Pancreas (tissue), 10 donors: ENCODE data around the gene CDH10. TPM values are rescaled to one million over a fixed set of nuclear protein-coding genes. Genes with fewer than 3 reads are reported as not detected.

Source experiments
- ATAC-seq, 4 donors: fragments of 200-7000 bp; cut with Tn5 transposase; one replicate each; pipeline versions ENCODE4 v1.8.0 to v1.9.1; 2020; ENCODE audit warnings: mild to moderate bottlenecking in 4 of 4, moderate library complexity in 4 of 4
- DNase-seq, 6 donors: peaks; one replicate each; pipeline ENCODE4 v3.0.0-alpha.2; 2020
- FAIRE-seq: peaks from 2 replicates; lab custom pipeline; 2012; peaks lifted over from hg19 to GRCh38; lab: Jason Lieb, UNC
- H3K27ac ChIP-seq, 4 donors: fragments of 200-600 bp; sonication (generic); 1 replicate in 3 of 4; 2 replicates in 1 of 4; pipeline versions ENCODE4 v1.5.0 to v1.8.0; 2020
- H3K27me3 ChIP-seq, 4 donors: fragments of 200-600 bp; one replicate each; pipeline ENCODE4 v1.8.0; 2021
- H3K36me3 ChIP-seq, 3 donors: fragments of 200-600 bp; sonication (generic) in 1 of 3; one replicate each; pipeline versions ENCODE4 v1.5.0 to v1.8.0; 2020 to 2021
- H3K4me1 ChIP-seq, 3 donors: fragments of 200-600 bp; one replicate each; pipeline ENCODE4 v1.8.0; 2021
- H3K4me3 ChIP-seq, 4 donors: fragments of 200-600 bp; sonication (generic) in 2 of 4; one replicate each; pipeline versions ENCODE4 v1.5.0 to v1.8.0; 2020 to 2021
- H3K9me3 ChIP-seq, 4 donors: fragments of 200-600 bp; one replicate each; pipeline ENCODE4 v1.8.0; 2021
- WGBS, 2 donors: extraction: QIAGEN DNeasy Blood & Tissue Kit; methylation state at CpG; one replicate each; pipeline ENCODE4 v1.1.7; 2013; 5-methylcytosine and 5-hydroxymethylcytosine counted together
- intact Hi-C, 3 donors: fragments of 100-400 bp; cut with DNase I; formaldehyde crosslinking; loops; one replicate each; pipeline versions ENCODE4 v1.11.1 to v1.14.2; 2022
- polyA plus RNA-seq, 2 donors: library from polyadenylated mRNA; stranded (reverse); fragments of 200-250 nt; gene quantifications; one replicate each; pipeline ENCODE4 v1.2.3, GENCODE V29; 2013
- total RNA-seq, 6 donors: library from RNA; stranded (reverse); fragmentation: NEBNext Ultra II Directional in 4 of 6; extraction: Animal tissue kit (Norgen Biotek cat#: 25700) in 4 of 6; gene quantifications; one replicate each; pipeline versions ENCODE4 v1.2.1 to v1.2.4, GENCODE V29; 2021 to 2023
- TF ChIP-seq, protein P1 (sequence below), 4 donors: fragments of 200-600 bp; sonication (generic) in 3 of 4; IDR thresholded peaks; one replicate each; pipeline versions ENCODE4 v1.5.0 to v1.8.0; 2021; ENCODE audit warnings: antibody characterized with exemption in 4 of 4
- donor health status: healthy with polysubstance abuse.
- donor health status: DM: no; HTN: no; CAD: no; lungs with moderate emphysema.
- donor health status: DM: no; HTN: no; CAD: no.
- donor health status: control.
- donor health status: control.
- donor health status: Bipolar disorder and iron deficiency.
- donor health status: DM: yes; HTN: yes; CAD: no.
- donor health status: DM: no; HTN: no; CAD: no.
- donor health status: DM: no; HTN: no; CAD: no.
- donor health status: DM: yes; HTN: yes; CAD: no.

CDH10 gene
- total and polyA plus RNA-seq, 8 donors = 0.14 to 2.9 (median 0.44) TPM

DNA sequence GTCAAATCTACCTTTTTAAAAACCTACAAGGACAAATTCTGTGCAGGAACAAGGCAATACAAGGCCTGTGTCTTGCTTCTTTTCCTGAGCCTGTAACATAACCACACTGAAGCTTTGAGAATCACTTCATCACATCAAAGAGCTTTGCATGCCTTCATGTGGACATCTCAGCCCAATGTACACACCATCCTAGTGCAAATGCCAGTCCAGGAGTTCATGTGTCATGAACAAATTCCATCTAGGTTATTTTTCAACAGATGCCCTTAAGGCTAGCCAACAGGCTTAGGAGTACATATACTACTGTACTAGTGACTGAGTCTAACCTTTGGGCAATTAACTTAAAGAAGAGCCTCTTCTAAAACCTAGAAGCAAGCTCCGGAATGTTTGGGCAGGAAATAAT lies 106.4 kb downstream of the CDH10 start:
- Histone ChIP-seq H3K27me3 (no peaks in the 10 kb centered on the region), H3K4me1 (no peaks in the 10 kb centered on the region), H3K36me3 (no peaks in the 10 kb centered on the region), H3K9me3 (no peaks in the 10 kb centered on the region), H3K4me3 (no peak overlapping the region), H3K27ac (no peak overlapping the region)
- no peak for DNase-seq
- 43 to 69% methylated on average over 1 of the region's 1 CpG for WGBS, 2 donors
- intact Hi-C loops = no loop called here
- FAIRE-seq = no peak
- TF ChIP-seq, protein P1, sequence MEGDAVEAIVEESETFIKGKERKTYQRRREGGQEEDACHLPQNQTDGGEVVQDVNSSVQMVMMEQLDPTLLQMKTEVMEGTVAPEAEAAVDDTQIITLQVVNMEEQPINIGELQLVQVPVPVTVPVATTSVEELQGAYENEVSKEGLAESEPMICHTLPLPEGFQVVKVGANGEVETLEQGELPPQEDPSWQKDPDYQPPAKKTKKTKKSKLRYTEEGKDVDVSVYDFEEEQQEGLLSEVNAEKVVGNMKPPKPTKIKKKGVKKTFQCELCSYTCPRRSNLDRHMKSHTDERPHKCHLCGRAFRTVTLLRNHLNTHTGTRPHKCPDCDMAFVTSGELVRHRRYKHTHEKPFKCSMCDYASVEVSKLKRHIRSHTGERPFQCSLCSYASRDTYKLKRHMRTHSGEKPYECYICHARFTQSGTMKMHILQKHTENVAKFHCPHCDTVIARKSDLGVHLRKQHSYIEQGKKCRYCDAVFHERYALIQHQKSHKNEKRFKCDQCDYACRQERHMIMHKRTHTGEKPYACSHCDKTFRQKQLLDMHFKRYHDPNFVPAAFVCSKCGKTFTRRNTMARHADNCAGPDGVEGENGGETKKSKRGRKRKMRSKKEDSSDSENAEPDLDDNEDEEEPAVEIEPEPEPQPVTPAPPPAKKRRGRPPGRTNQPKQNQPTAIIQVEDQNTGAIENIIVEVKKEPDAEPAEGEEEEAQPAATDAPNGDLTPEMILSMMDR (IDR thresholded peaks at IDR 0.05) = no peak
- ATAC-seq = no peak

DNA sequence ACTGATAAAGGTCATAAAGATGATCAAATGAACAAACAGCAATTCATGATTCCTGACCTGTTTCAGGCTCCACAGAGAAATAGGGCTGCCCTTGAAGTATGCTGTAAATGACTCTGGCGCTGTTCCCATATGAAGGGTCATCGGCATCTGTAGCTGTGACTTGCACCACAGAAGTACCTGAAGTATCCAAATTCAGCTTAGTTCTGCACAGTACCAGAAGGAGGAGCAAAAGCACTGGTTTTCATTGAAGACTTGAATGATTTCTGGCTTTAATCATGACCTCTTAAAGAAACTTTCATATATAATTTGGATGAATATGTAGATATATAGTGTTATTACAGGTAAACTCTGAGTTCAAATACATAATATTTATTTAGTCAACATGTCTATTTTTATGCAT lies 109.1 kb downstream of the CDH10 start:
- no peak overlapping the region for H3K27ac ChIP-seq
- TF ChIP-seq, protein P1 (IDR thresholded peaks at IDR 0.05) = no peak
- intact Hi-C loops = no loop called here
- DNase-seq (no peak), FAIRE-seq (no peak), ATAC-seq (no peak)
- no peaks in the 10 kb centered on the region for H3K36me3 ChIP-seq
- no peaks in the 10 kb centered on the region for H3K4me1 ChIP-seq
- no peaks in the 10 kb centered on the region for H3K9me3 ChIP-seq
- no peaks in the 10 kb centered on the region for H3K27me3 ChIP-seq
- H3K4me3 ChIP-seq = no peak overlapping the region
- WGBS, 2 donors = 50% methylated on average over 2 of the region's 2 CpGs

DNA sequence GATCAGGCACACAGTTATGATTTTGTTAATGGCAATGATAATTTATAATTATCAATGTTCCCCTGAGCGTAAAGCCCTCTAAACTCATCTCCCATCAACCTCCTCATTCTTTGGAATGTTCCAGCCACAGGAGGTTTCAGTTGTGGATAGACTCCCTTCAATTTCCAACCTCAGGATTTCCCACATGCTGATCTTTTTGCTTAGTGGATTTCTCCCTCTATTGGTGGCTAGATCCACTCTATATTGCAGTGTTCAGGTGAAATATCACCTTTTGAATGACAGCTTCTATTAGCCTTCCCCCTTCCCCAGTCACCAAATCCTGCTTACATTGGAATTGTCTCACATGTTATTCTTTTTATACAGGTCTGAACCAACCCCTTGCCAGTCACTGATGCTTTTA lies 113.9 kb downstream of the CDH10 start:
- H3K4me1 ChIP-seq = no peaks in the 10 kb centered on the region
- DNase-seq (no peak), ATAC-seq (no peak), FAIRE-seq (no peak)
- TF ChIP-seq, protein P1 (IDR thresholded peaks at IDR 0.05) = no peak
- H3K4me3 ChIP-seq = no peak overlapping the region
- no peaks in the 10 kb centered on the region for H3K27me3 ChIP-seq
- no peaks in the 10 kb centered on the region for H3K36me3 ChIP-seq
- H3K9me3 ChIP-seq = no peaks in the 10 kb centered on the region
- intact Hi-C loops = no loop called here
- 94 to 97% methylated on average over 1 of the region's 1 CpG for WGBS, 2 donors
- no peak overlapping the region for H3K27ac ChIP-seq

DNA sequence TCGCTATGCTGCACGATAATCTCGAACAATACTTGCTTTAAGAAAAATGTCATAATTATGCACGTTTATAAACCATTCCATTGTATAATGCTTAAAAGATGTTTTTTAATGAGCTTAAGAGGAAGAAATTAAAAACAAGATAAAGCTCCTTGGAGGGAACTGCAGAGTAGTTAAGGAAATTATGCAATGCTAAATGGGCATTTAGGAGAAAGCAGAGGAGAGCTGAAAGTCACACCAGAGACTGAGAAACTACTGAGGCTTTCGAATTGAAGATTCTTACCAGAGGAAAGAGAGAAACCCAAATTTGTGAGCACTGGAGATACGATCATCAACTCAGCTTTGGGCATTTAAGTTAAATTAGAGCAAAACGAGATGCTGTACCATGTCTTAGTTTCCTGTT lies 119.4 kb downstream of the CDH10 start:
- Histone ChIP-seq H3K36me3 (no peaks in the 10 kb centered on the region), H3K4me3 (no peak overlapping the region), H3K27ac (no peak overlapping the region), H3K4me1 (no peaks in the 10 kb centered on the region), H3K9me3 (no peaks in the 10 kb centered on the region), H3K27me3 (no peaks in the 10 kb centered on the region)
- ATAC-seq (no peak), FAIRE-seq (no peak), DNase-seq (no peak)
- intact Hi-C loops = no loop called here
- TF ChIP-seq, protein P1 (IDR thresholded peaks at IDR 0.05) = no peak
- 60 to 65% methylated on average over 7 of the region's 7 CpGs for WGBS, 2 donors

DNA sequence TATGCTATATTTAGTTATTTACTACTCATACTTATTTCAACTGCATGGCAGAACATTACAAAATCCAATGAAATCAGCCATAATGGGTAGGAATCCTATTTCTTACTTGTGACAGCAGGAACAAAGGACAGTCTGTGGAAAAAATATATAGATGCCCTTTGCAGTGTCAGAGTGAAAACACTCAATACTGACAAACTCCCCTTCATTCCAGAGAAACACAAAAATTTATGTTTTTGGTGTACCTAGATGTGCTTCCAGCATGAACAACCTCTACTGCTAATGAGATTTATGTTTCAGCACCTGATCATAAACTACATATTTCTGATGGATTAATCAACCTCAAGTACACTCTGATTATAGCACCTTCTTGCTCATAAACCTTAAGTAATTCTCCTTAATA lies 132.4 kb downstream of the CDH10 start:
- Histone ChIP-seq H3K36me3 (no peaks in the 10 kb centered on the region), H3K9me3 (no peaks in the 10 kb centered on the region), H3K27me3 (no peaks in the 10 kb centered on the region), H3K4me3 (no peak overlapping the region), H3K27ac (no peak overlapping the region), H3K4me1 (peaks cover 5 to 9% (median 8%) of the 10 kb centered on the region in 3 donors)
- intact Hi-C loops = no loop called here
- TF ChIP-seq, protein P1 (IDR thresholded peaks at IDR 0.05) = no peak
- ATAC-seq (no peak), DNase-seq (no peak), FAIRE-seq (no peak)
